GM19467 (cell line): ENCODE results near the gene TAF11L6.
"Not testable (repeated sequence)": the region's sequence is repeated elsewhere in the genome, so short reads cannot be mapped to it uniquely, and the experiment has no call there.

ENCODE experiments used
- ATAC-seq: cut with Tn5 transposase; IDR thresholded peaks from one replicate; pipeline ENCODE4 v1.9.1; 2021; ENCODE audit warnings: mild to moderate bottlenecking, moderate library complexity; ENCODE audit not compliant: unreplicated experiment

Gene TAF11L6

GRCh38 chr5:17528369-17528768, at the start of gene TAF11L6:
TAF11L6 (plus strand) TSS chr5:17528669.
- not testable (repeated sequence) for ATAC-seq

DNA sequence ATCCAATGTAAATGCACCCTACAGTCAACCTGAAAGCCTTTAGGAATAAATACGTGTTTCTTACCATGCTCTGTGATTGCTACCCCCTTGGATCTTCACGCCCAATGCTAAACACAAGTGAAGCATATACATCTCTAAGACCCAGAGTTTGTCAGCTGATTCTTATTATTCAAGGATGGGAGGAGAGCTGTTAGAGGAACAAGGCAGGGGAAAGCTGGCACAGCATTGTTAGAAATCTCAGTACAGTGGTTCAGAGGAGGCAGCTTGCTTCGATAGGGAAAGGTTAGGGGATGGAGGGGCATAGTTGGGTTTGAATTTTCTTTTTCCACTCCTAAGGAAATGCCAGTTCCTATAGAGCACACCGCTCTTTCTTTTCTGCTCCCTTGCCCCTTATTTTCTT, 47.1 kb upstream of the TAF11L6 start:
- no peak for ATAC-seq

DNA sequence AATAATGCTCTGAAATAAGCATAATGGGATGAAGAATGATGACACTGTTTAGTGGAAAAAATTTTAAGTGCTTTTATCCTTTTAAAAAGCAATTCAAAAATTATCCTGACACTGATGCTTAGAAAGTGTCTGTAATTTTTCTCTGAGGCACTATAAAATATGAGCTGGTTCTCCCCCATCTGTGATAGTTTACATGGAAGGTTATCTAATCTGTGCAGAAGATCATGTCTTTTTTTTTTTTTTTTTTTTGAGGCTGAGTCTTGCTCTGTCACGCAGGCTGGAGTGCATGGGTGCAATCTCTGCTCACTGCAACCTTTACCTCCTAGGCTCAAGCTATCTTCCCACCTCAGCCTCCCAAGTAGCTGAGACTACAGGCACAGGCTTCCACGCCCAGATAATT, 45.7 kb upstream of the TAF11L6 start:
- no peak for ATAC-seq

GRCh38 chr5:17486464-17487173, 41.9 kb upstream of the TAF11L6 start:
- not testable (repeated sequence) for ATAC-seq

DNA sequence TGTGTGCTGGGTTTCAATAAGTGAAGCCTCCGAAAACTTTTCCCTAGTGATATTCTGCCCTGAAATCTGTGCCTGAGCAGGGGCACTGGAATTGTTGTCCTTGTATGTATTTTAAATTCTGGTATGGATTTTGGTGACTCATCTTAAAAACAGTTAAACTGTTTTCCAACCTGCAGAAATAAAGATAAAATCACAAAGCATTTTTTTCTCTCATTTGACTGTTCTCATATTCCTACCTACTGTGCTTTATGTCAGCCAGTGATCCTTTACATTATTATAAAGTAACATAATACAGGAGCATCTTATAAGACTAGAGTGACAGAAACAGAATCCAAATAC, 41.3 kb upstream of the TAF11L6 start:
- ATAC-seq: no peak

DNA sequence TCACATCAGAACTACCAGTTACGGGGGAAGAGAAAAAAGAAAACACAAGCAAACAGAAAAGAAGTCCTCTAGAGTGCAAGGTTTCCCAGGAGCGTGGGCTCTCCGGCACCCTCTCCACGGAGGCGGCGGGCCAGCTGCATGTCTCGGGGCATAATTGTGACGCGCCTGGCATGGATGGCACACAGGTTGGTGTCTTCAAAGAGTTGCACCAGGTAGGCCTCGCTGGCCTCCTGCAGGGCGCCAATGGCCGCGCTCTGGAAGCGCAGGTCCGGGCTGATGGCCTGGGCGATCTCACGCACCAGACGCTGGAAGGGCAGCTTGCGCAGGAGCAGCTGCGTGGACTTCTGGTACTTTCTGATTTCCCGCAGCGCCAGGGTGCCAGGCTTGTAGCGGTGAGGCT, 37.2 kb upstream of the TAF11L6 start:
- not testable (repeated sequence) for ATAC-seq

DNA sequence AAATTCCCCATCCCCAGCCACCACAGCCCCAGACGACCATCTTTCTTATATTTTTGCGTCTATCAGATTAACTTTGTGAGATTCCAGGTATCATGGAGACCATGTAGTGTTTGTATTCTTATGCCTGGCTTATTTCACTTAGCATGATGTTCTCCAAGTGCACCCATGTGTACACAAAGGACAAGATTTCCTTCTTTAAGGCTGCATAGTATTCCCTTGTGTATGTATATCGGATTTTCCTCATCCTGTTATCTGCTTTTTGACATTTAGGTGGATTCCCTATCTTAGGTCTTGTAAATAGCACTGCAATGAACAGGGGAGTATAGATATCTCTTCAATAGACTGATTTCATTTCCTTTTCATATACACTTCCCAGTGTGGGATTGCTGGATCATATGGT, 35.7 kb upstream of the TAF11L6 start:
- ATAC-seq: no peak

DNA sequence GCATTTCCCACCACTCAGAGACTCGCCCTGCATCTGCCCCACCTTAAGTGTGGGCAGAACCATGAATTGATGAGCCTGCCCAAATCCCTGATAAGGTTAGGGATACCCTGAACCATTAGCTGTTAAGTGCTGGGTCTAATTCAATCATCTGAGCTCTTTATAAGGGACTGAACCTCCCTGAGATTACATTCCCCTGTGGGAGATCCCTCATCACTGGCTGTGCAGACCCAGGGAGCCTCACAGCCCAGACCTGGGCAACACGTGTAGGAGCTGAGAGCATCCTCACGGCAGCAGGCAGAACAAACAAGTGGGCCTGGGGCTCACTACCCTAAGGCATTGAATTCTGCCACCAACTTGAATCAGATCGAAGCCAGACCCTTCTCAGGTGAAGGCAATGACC, 31.0 kb upstream of the TAF11L6 start:
- no peak for ATAC-seq

GRCh38 chr5:17497931-17498330, 30.5 kb upstream of the TAF11L6 start, which contains the start of gene TAF11L2:
TAF11L2 (plus strand) TSS chr5:17498231.
- ATAC-seq: not testable (repeated sequence)

- ATAC-seq: no peak
Observed at GRCh38 chr5:17511775-17512325, 16.6 kb upstream of the TAF11L6 start.

DNA sequence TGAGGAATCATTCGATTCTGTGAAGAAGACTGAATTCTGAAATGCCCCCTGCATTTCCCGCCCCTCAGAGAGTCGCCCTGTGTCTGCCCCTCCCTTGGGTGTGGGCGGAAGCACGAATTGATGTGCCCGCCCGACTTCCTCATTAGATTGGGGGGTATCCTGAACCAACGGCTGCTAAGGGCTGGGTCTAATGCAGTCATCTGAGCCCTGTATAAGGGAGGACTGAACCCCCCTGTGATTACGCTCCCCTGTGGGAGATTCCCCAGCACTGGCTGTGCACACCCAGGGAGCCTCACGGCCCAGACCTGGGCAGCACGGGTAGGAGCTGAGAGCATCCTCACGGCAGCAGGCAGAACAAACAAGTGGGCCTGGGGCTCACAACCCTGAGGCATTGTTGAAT, 10.9 kb upstream of the TAF11L6 start:
- not testable (repeated sequence) for ATAC-seq

- not testable (repeated sequence) for ATAC-seq
Observed at GRCh38 chr5:17518067-17518466, 10.4 kb upstream of the TAF11L6 start, which contains the start of gene TAF11L3. TAF11L3 (plus strand) TSS chr5:17518367.

GRCh38 chr5:17519508-17519907, 9.0 kb upstream of the TAF11L6 start:
- ATAC-seq: not testable (repeated sequence)

GRCh38 chr5:17521501-17521900, 7.0 kb upstream of the TAF11L6 start, which contains the start of gene TAF11L4:
TAF11L4 (plus strand) TSS chr5:17521801.
- not testable (repeated sequence) for ATAC-seq

GRCh38 chr5:17524935-17525334, 3.5 kb upstream of the TAF11L6 start, which contains the start of gene TAF11L5:
TAF11L5 (plus strand) TSS chr5:17525235.
- not testable (repeated sequence) for ATAC-seq

- ATAC-seq: not testable (repeated sequence)
Observed at GRCh38 chr5:17526504-17526903, 2.0 kb upstream of the TAF11L6 start.
